ENCODE results near the gene CD69.

CD69 gene

GRCh38 chr12:9754099-9754927, 6.4 kb downstream of the CD69 start:
- no peaks in the 10 kb centered on the region for H3K9me3 ChIP-seq (ENCODE audit: insufficient read depth, low read length)
- H3K27me3 ChIP-seq (ENCODE audit: low read length): no peaks in the 10 kb centered on the region
- no peak overlapping the region for H3K9ac ChIP-seq (ENCODE audit: low read length)
- H3K9me2 ChIP-seq (replicated peaks; ENCODE audit: insufficient read depth, low read length): no peaks in the 10 kb centered on the region
- H3K36me3 ChIP-seq (ENCODE audit: low read length): no peaks in the 10 kb centered on the region
- H3K27ac ChIP-seq (ENCODE audit: low read depth, low read length): no peak overlapping the region
- no peaks in the 10 kb centered on the region for H4K20me1 ChIP-seq (ENCODE audit: low read depth, low read length)
- H3K4me2 ChIP-seq (ENCODE audit: low read depth, low read length, poor library complexity, severe bottlenecking): no peak overlapping the region
- no peak overlapping the region for H3K4me3 ChIP-seq (ENCODE audit: insufficient read depth, low read length, poor library complexity, severe bottlenecking)
- TF ChIP-seq CTCF (IDR thresholded peaks at IDR 0.05; ENCODE audit: insufficient read depth, low read length, poor library complexity, severe bottlenecking) (no peak), EZH2phosphoT487 (conservative IDR thresholded peaks at IDR 0.05; ENCODE audit: low read length) (no peak)
- H2AFZ ChIP-seq (ENCODE audit: low read depth, low read length, severe bottlenecking): no peak overlapping the region
- no peaks in the 10 kb centered on the region for H3K79me2 ChIP-seq (ENCODE audit: insufficient read depth, low read length)
- no peaks in the 10 kb centered on the region for H3F3A ChIP-seq (ENCODE audit: insufficient read depth)

DNA sequence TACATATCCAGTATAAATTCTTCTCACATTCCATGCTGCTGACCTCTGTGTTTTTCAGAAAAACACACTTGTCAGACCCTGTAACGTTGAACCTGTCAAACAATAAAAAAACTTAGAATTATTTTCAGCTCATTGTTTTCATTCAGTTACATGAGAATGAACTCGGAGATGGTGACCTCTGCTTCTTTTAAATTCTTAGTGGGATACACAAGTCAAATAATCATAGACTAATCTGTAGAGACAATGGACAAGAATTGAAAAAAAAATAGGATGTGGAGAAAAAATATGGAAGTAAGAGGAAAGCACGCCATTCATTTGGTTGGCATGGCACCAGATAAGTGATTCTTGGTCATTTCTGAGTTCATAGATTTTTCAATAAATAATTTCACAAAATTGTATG, 7.2 kb downstream of the CD69 start:
- Histone ChIP-seq H3K79me2 (ENCODE audit: insufficient read depth, low read length) (no peaks in the 10 kb centered on the region), H3K27me3 (ENCODE audit: low read length) (no peaks in the 10 kb centered on the region), H3F3A (ENCODE audit: insufficient read depth) (no peaks in the 10 kb centered on the region), H3K9me3 (ENCODE audit: insufficient read depth, low read length) (no peaks in the 10 kb centered on the region), H3K4me2 (ENCODE audit: low read depth, low read length, poor library complexity, severe bottlenecking) (no peak overlapping the region), H3K9me2 (replicated peaks; ENCODE audit: insufficient read depth, low read length) (no peaks in the 10 kb centered on the region), H4K20me1 (ENCODE audit: low read depth, low read length) (no peaks in the 10 kb centered on the region), H3K36me3 (ENCODE audit: low read length) (no peaks in the 10 kb centered on the region), H3K4me3 (ENCODE audit: insufficient read depth, low read length, poor library complexity, severe bottlenecking) (no peak overlapping the region), H3K27ac (ENCODE audit: low read depth, low read length) (no peak overlapping the region), H2AFZ (ENCODE audit: low read depth, low read length, severe bottlenecking) (no peak overlapping the region), H3K9ac (ENCODE audit: low read length) (no peak overlapping the region)
- TF ChIP-seq CTCF (IDR thresholded peaks at IDR 0.05; ENCODE audit: insufficient read depth, low read length, poor library complexity, severe bottlenecking): no peak
- no peak for TF ChIP-seq EZH2phosphoT487 (conservative IDR thresholded peaks at IDR 0.05; ENCODE audit: low read length)

- no peaks in the 10 kb centered on the region for H3K9me2 ChIP-seq (replicated peaks; ENCODE audit: insufficient read depth, low read length)
- H3K27ac ChIP-seq (ENCODE audit: low read depth, low read length): no peak overlapping the region
- TF ChIP-seq CTCF (IDR thresholded peaks at IDR 0.05; ENCODE audit: insufficient read depth, low read length, poor library complexity, severe bottlenecking): no peak
- TF ChIP-seq EZH2phosphoT487 (conservative IDR thresholded peaks at IDR 0.05; ENCODE audit: low read length): no peak
- H3K79me2 ChIP-seq (ENCODE audit: insufficient read depth, low read length): no peaks in the 10 kb centered on the region
- H3K9ac ChIP-seq (ENCODE audit: low read length): no peak overlapping the region
- no peak overlapping the region for H3K4me2 ChIP-seq (ENCODE audit: low read depth, low read length, poor library complexity, severe bottlenecking)
- no peak overlapping the region for H2AFZ ChIP-seq (ENCODE audit: low read depth, low read length, severe bottlenecking)
- H3K36me3 ChIP-seq (ENCODE audit: low read length): no peaks in the 10 kb centered on the region
- H3F3A ChIP-seq (ENCODE audit: insufficient read depth): no peaks in the 10 kb centered on the region
- no peaks in the 10 kb centered on the region for H4K20me1 ChIP-seq (ENCODE audit: low read depth, low read length)
- no peaks in the 10 kb centered on the region for H3K27me3 ChIP-seq (ENCODE audit: low read length)
- no peaks in the 10 kb centered on the region for H3K9me3 ChIP-seq (ENCODE audit: insufficient read depth, low read length)
- no peak overlapping the region for H3K4me3 ChIP-seq (ENCODE audit: insufficient read depth, low read length, poor library complexity, severe bottlenecking)
These were observed 7.6 kb downstream of the CD69 start for GRCh38 chr12:9753073-9753472.

Measured in SU-DHL-6 (cell line).